HG02870 (cell line): ENCODE measurements around the gene FALEC.

Source experiments
- ATAC-seq: cut with Tn5 transposase; IDR thresholded peaks from one replicate; pipeline ENCODE4 v1.9.1; 2021; ENCODE audit warnings: mild to moderate bottlenecking, moderate library complexity; ENCODE audit not compliant: unreplicated experiment

Gene FALEC

DNA sequence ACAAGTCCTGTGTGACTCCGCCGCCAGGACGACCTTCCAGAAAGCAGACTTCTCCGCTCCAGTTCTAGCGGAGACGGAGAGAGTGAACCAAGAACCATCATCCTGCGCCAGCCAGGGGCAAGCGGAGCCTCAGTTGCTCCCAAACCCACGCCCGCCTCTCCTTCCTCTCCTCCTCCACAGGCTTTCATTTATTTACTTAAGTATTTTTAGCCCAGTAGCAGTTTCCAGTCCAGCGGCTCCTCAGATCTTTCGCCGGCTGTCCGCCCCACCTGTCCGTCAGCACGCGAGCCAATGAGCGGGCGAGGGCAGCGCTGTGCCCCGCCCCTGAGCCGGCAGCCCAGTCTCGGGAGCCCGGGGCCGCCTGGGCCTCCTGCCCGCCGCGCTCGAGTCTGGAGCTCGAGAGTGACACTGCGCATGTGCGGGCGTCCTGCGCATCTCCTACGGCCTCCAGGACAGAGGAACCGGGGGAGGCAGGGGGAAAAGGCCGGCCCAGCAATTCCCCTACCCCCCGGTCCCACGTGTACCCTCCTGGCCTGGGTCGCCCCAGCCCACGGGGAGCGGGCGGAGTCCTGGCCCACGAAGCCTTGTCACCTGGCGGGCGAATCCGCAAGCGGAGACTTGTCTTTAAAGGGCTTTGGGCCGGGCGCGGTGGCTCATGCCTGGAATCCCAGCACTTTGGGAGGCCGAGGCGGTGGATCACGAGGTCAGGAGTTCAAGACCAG is at the start of gene FALEC:
TSS of gene FALEC (plus strand) at position 425 of the 722 bp plus-strand sequence.
- ATAC-seq = peak; percentile 94

DNA sequence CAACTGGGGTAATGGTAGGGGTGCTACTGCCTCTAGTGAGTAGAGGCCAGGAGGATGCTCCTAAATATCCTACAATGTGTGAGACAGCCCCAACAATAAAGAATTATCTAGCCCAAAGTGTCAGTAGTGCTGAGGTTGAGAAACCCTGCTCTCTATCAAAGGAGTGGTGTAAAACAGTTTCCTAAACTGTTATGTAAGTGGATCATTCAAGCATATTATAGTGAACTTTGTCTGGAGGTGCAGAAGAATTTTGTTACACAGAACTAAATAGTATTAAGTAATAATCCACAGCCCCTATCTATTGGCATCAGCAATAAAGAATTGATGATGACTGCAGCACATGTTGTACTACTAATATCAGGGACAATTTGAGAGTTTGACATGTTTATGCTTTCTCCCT is 48.6 kb upstream of the FALEC start:
- no peak for ATAC-seq

DNA sequence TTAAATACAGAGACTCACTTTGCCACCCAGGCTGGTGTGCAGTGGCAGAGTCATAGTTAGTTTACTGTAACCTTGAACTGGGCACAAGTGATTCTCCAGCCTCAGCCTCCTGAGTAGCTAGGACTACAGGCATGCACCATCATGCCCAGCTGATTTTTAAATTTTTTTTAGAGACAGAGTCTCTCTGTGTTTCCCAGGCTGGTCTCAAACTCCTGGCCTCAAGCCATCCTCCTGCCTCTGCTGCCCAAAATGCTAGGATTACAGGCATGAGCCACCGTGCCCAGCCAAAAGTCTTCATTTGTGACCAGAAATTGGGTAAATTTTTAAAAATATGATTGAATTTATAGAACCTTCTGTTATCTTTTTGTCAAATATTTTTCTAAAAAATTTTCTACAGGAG is 46.3 kb upstream of the FALEC start:
- ATAC-seq = no peak

DNA sequence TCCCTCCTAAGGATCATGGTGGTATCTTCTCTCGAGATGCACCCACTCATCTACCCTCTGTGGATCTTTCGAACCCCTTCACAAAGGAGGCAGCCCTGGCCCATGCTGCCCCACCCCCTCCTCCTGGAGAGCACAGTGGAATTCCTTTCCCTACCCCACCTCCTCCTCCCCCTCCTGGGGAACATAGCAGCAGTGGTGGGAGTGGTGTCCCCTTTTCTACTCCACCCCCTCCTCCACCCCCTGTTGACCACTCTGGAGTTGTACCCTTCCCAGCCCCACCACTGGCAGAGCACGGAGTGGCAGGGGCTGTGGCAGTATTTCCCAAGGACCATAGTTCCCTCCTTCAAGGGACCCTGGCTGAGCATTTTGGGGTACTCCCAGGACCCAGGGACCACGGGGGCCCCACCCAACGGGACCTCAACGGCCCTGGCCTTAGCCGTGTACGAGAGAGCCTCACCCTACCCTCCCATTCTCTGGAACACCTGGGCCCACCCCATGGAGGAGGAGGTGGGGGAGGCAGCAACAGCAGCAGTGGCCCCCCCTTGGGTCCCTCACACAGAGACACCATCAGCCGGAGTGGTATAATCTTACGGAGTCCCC is 42.9 kb upstream of the FALEC start:
- no peak for ATAC-seq

DNA sequence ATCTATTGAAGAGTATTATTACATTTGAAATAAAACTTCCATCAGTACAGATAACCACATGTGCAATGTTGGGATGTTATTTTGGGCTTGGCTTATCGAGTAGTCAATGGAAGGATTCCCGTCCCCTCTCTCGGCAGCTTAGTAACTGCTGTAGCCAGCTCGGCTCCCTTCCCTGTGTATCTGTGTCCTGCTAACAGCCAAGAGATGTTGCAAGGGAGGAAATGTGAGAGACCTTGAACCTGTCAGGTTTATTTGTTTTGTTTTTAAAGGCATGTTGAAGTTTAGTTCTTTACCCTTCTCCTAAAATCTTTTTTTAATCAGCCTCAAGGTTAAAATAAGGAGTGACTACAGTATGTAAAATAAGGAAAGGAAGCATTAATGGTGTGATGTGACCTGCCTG is 41.9 kb upstream of the FALEC start:
- ATAC-seq = no peak

DNA sequence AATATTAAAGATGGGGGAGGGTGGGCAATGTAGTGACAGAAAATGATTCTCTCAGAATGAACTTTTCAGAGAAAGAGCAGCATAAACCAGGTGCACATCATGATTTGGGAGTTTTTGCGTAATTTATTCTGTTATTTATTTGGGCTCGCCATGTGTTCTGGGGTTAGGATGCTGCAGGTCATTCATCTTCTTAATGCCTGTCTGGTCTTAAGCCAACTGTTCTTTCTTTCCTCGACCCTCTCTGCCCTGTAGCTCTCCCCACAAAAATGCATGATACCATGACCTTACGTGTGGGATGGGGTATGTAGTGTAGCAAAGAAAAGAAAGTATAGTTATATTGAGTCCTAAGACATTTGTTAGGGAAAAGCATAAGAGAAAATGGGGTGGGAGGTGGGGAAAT is 40.7 kb upstream of the FALEC start:
- ATAC-seq = no peak

DNA sequence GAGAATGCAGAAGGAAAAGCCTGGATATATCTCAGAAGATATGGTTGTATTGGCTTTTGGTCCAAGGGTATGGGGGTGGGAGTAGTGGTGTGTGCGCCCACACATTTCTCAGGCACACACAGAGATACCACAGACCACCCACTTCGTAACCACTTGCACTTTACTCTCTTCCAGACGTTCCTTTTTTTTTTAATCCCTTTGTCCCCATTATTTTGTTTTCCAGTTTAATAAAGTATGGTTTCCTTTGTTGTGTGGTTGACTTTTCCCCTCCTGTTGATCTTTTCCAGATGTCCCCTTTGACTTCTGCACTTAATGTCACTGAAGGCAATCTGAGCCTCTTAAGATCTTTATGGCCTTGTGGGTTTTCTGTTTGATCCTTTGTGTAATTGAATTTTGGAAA is 38.8 kb upstream of the FALEC start:
- ATAC-seq = no peak

DNA sequence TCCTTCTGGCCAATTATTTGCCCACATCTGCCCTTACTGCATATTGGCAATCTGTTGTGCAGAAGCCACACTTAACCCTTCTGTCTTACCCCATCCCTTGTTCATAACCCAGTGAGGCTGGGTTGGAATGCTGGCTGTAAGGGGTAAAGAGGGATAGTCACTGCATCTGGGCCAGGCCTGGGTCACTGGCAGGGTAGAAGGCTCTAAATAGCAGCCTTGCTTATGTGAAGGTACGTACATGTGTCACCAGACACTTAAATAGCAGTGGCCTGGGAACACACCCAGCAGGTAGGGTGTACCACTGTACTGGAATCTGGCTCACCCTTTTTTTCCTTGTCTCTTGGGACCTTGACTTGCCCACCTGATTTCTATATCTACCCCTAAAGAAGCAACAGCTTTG is 38.2 kb upstream of the FALEC start:
- ATAC-seq = no peak

DNA sequence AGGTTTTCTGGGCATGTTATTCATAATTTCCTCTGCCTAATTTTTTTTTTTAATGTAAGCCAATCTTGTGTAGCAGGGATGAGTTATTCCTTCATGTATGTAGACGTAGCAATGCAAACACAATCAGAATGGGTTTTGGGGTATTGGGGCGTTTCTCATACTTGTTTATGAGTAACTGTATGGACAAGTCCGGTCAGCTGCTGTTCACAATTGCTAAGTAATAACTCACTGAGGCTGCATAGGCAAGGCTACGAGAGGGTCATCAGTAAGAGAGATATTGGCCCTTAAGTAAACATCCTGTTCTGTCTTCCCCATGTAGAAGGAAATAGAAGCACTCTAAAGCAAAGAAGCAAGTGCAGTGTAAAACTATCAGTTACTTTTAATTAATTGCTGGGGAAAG is 37.8 kb upstream of the FALEC start:
- no peak for ATAC-seq

DNA sequence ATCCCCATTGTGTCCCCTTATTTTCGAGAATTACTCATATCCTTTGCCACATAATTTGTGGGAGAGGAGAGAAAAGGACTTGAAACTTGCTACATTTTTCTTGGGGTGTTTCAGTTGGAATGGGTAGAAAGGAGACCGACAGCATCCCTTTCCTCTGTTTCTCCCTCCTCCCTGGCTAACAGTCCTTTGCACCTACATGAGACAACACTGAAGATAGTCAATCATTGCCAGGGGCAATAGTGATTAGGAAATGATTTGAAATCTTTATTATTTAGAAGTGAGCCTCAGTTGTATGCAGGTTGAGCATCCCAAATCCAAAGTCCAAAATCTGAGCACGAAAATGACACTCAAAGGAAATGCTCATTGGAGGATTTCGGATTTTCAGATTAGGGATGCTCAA is 36.2 kb upstream of the FALEC start:
- no peak for ATAC-seq

DNA sequence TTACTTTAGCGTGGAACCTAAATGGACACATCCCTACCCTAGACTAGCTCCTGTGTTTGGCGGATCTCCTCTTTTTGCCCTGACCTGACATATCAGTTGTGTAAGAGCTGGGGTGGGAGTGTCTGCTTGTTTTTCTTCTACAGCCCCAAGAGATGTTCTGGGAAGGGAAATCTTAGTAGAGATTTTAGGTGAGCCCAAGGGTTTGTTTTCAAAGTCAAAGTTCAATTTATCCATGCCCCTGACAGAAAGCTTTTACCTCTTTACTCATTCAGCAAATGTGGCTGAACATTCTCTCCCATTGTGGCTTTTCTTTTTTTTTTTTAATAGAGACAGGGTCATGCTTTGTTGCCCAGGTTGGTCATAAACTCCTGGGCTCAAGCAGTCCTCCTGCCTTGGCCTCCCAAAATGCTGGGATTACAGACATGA is 35.6 kb upstream of the FALEC start:
- ATAC-seq = no peak

DNA sequence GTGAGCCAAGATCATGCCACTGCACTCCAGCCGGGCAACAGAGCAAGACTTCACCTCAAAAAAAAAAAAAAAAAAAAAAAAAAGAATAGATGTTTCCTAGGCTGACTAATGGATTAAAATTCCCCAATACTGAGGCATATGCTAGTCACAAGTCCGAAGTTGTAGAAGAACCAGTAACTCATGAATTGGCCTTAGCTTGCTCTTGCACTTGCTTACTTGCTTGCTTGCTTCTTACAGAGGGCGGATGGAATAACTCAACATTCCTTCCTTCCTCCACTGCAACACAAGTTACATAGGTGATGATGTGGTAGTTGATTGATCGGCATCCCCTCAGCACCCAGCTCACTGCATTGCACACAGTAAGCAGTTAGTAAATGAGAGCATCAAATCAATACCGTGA is 31.1 kb upstream of the FALEC start:
- no peak for ATAC-seq

DNA sequence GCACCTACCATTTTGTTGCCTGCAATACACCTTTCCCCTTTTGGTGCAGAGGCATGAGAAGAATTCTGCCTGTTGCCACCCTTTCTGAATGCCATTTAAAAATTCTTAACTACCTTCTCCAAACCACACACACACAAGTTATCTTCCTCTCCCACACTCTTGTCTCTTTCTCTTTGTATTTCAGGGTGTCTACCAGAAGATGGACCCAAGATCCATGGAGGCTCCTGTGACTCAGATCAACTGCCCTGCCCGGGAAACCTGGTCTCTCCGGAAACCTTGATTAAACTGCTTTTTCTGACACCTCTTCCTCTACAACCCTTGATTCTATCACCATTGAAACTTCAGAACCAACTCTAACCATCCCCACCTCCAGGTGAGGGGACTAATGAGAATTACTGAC is 30.7 kb upstream of the FALEC start:
- ATAC-seq = no peak

DNA sequence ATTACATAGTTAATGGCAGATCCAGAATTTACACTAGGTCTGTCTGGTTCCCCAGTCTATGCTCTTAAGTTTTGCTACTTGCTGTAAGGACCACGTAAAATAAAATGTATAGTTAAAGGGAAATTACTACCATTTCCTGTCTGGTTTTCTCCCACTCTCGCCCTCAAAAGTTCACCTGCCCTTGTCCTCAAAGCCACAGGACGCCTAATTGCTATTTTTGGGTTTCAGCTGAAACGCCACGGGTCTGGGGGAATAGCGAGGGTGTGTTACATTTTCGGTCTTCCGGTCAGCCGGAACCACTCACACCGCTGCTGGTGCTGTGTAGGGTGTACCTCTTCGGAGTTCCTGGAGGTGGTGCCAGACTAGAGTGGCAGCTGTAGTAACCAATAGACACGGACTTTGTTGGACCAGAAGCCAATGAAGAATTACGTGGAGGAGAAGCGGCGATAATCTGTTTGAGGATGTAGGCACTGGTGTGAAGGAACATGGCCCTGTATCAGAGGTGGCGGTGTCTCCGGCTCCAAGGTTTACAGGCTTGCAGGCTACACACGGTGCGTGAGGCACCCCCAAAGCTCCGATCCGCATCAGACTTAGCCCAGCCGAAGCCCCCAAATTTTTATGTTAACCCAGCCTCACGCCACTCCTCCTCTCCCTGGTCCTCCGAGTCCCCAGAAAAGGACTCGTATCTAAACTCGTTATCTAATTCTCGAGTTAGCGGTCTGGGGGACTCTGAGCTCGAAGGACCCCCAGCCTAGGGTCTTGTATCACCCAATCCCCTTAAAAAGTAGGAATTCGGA is 28.4 kb upstream of the FALEC start, which contains the start of gene TARS2:
TSS of gene TARS2 (plus strand) at position 454 of the 797 bp plus-strand sequence. CDS start at position 486, 32 bp downstream.
- ATAC-seq = peak; percentile 99

DNA sequence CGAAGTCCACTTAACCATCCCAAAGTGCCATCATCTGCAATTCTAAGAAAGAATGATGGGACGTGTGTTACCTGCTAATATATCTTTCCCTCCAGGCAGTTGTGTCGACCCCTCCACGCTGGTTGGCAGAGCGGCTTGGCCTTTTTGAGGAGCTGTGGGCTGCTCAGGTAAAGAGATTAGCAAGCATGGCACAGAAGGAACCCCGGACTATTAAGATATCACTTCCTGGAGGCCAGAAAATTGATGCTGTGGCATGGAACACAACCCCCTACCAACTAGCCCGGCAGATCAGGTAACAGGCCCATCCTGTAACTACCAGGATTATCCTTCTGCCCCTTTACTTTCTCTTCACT is 27.8 kb upstream of the FALEC start:
- ATAC-seq = no peak

DNA sequence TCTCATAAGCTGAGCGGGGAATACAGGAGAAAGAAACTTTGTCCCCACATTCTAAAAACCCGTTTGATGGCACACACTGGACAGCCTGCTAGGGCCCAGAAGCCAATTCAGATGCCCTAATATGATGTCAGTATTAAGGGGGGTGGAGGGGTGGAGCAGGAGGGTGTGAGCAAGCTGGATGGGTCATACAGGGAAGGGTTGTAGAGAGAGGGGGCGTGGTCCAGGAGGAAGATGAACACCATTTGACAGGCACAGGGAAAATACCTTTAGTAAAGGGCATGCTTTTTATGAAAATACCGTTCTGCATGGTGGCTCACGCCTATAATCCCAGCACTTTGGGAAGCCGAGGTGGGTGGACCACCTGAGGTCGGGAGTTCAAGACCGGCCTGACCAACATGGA is 22.4 kb upstream of the FALEC start:
- ATAC-seq = no peak

DNA sequence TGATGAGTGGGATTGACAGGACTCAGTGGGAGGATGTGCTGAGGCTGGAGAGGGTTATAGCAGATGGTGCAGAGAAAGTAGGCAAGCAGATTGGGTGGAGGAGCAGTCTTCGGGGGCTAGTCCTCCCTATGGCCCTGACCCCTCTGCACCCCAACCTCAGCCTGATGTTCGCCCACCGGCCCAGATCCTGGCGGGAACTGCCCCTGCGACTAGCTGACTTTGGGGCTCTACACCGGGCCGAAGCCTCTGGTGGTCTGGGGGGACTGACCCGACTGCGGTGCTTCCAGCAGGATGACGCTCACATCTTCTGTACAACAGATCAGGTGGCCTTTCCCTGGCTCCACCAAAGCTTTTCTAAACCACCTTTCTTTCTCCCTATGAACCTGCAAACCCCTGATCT is 17.2 kb upstream of the FALEC start:
- no peak for ATAC-seq

DNA sequence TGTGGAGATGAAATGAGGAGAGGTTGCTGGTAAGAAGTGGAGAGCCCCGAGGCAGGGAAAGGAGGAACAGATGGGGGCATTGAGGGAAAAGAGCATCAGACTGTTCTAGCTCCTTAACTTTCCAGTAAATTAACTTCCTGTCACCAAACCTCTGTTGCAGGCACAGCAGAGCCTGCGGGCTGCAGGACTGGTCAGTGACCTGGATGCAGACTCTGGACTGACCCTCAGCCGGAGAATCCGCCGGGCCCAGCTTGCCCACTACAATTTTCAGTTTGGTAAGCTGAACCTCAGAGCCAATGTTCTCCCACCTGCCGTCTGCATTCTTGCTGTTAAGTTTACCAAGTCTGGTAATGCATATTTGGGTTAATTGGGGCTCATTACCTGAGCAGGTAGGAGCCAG is 10.1 kb upstream of the FALEC start:
- ATAC-seq = no peak

DNA sequence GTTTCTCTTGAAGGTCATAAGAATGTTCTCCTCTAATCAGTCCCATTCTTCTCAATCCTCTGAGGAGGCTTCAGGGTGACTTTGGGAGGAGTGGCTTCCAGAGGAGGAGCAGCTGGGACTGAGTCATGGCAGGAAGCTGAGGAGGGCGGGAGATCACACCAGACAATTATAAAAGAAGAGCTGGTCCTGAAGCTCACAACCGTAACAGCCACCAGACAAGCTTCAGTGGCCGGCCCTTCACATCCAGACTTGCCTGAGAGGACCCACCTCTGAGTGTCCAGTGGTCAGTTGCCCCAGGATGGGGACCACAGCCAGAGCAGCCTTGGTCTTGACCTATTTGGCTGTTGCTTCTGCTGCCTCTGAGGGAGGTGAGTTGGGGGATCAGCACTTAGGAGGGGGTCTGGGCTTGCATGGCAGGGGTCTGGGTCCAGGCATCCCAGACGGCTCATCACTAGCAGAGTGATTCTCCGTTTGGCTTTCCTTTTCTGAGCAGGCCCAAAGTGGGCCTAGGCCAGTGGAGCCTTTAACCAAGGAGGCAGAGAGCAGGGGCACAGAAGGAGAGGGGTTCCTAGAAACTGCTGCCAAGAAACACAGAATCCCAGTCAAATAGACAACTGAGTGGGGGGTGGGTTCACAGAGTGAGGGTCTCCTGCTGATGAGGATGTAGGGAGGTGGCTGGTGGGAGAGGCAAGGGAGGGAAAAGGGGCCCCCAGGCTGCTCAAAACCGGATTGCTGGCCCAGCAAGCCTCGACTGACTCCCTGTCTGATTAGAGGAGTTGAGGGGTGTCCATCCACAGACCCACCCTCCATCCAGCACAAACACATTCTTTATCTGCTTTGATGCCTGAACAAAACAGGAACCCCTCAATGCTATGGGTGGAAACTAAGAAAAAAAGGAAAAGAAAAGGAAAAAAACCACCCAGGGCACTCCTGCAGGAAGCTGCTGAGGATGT is 7.4 kb upstream of the FALEC start, which contains the start of gene ECM1:
TSS of gene ECM1 (plus strand) at position 198 of the 953 bp plus-strand sequence. CDS start at position 299, 101 bp downstream.
- ATAC-seq = no peak

DNA sequence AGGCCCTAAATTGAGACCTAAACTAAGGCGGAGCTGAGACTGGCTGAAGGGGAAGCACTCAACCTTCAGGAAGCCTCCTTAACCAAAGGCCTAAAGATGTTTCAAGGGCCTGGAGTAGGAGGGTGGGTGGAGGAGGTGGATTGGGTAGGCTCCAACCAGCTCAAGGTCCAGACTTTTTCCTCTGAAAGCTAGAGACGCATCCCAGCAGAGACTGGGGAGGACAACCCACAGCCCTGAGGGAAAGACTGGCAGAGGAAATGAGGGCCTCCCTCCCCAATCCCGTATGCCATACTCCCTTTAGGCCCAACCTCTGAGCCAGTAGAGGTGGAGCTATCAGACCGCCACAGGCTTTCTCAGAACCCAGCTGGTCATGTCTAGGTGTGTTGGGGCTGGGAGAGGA is 6.6 kb upstream of the FALEC start:
- no peak for ATAC-seq

DNA sequence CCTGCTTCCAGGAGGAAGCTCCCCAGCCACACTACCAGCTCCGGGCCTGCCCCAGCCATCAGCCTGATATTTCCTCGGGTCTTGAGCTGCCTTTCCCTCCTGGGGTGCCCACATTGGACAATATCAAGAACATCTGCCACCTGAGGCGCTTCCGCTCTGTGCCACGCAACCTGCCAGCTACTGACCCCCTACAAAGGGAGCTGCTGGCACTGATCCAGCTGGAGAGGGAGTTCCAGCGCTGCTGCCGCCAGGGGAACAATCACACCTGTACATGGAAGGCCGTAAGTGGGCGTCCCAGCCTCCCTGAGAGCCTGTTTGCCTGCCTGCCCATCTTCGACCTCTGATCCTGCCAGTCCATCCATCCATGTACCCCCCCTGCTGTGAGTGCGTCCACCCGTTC is 4.0 kb upstream of the FALEC start:
- ATAC-seq = no peak
